Measurements from ENCODE around the gene MRI1. TPM values are rescaled to one million over a fixed set of nuclear protein-coding genes. Genes with fewer than 3 reads are reported as not detected.

MRI1 gene
- total RNA-seq, 4 donors from 2014 or later: 53.0 to 90.4 (median 70.6) TPM

- H3K4me3 ChIP-seq (replicated peaks in 1 of 3): peak overlapping the region in 2 of 3 donors; percentile 50 to 56
- no peaks in the 10 kb centered on the region for H3K9me3 ChIP-seq
- TF ChIP-seq POLR2A (IDR thresholded peaks at IDR 0.05): no peak
- TF ChIP-seq CTCF (IDR thresholded peaks at IDR 0.05): no peak
- WGBS, 2 donors: 3 to 6% methylated on average over 16 to 30 of the region's 48 CpGs
- no peaks in the 10 kb centered on the region for H3K27me3 ChIP-seq
- H3K4me1 ChIP-seq: peaks cover 12% of the 10 kb centered on the region in 2 donors
- peak; percentile 36 to 38 for DNase-seq
- intact Hi-C loops (cut with DNase I): no loop called here
- peaks cover 26 to 36% of the 10 kb centered on the region in 2 donors for H3K36me3 ChIP-seq
- H3K27ac ChIP-seq: peak overlapping the region; percentile 4 to 67 (median 63)
Measured at GRCh38 chr19:13764821-13765394, 586 bp downstream of the MRI1 start.

GRCh38 chr19:13765395-13766094 lies 1.2 kb downstream of the MRI1 start:
- peaks cover 18% of the 10 kb centered on the region in 2 donors for H3K4me1 ChIP-seq
- H3K36me3 ChIP-seq: peaks cover 19 to 31% of the 10 kb centered on the region in 2 donors
- no peak for DNase-seq
- 54% methylated on average over 16 to 17 of the region's 19 CpGs for WGBS, 2 donors
- no peak for TF ChIP-seq CTCF (IDR thresholded peaks at IDR 0.05)
- TF ChIP-seq POLR2A (IDR thresholded peaks at IDR 0.05): no peak
- H3K4me3 ChIP-seq (replicated peaks in 1 of 3): peak overlapping the region in 2 of 3 donors; percentile 50 to 56
- no peaks in the 10 kb centered on the region for H3K9me3 ChIP-seq
- H3K27me3 ChIP-seq: no peaks in the 10 kb centered on the region
- H3K27ac ChIP-seq: peak overlapping the region; percentile 4 to 67 (median 63)
- intact Hi-C loops (cut with DNase I): no loop called here

- no peak for TF ChIP-seq POLR2A (IDR thresholded peaks at IDR 0.05)
- TF ChIP-seq CTCF (IDR thresholded peaks at IDR 0.05): no peak
- H3K36me3 ChIP-seq: peaks cover 15 to 31% of the 10 kb centered on the region in 2 donors
- intact Hi-C loops (cut with DNase I): no loop called here
- H3K27ac ChIP-seq: peak overlapping the region in 1 of 3 donors; percentile 4
- no peak for DNase-seq
- H3K9me3 ChIP-seq: no peaks in the 10 kb centered on the region
- peaks cover 19 to 20% of the 10 kb centered on the region in 2 donors for H3K4me1 ChIP-seq
- 97 to 100% methylated on average over 3 of the region's 3 CpGs for WGBS, 2 donors
- no peak overlapping the region for H3K4me3 ChIP-seq (replicated peaks in 1 of 3)
- no peaks in the 10 kb centered on the region for H3K27me3 ChIP-seq
Measured at GRCh38 chr19:13766095-13766481, 1.8 kb downstream of the MRI1 start.

GRCh38 chr19:13768510-13768909 lies 4.2 kb downstream of the MRI1 start:
- no peaks in the 10 kb centered on the region for H3K27me3 ChIP-seq
- H3K36me3 ChIP-seq: peaks cover 0 to 17% of the 10 kb centered on the region in 2 donors

More at GRCh38 chr19:13768510-13768909, 4.2 kb downstream of the MRI1 start:
- H3K27ac ChIP-seq: no peak overlapping the region
- DNase-seq: no peak
- WGBS, 2 donors: 92 to 96% methylated on average over 9 to 19 of the region's 19 CpGs
- TF ChIP-seq POLR2A (IDR thresholded peaks at IDR 0.05) (no peak), CTCF (IDR thresholded peaks at IDR 0.05) (no peak)
- no peak overlapping the region for H3K4me3 ChIP-seq (replicated peaks in 1 of 3)
- intact Hi-C loops (cut with DNase I): no loop called here
- H3K9me3 ChIP-seq: no peaks in the 10 kb centered on the region
- H3K4me1 ChIP-seq: peaks cover 19 to 29% of the 10 kb centered on the region in 2 donors

All from thyroid gland (tissue), 4 donors.